Measurements from ENCODE around the gene TMEM235.

GRCh38 chr17:78276098-78276887 is 44.9 kb downstream of the TMEM235 start:
- TF ChIP-seq CTCF (conservative IDR thresholded peaks at IDR 0.05; ENCODE audit: low read depth in 2 of 2), result no peak
- no peak for TF ChIP-seq EZH2 (IDR thresholded peaks at IDR 0.05; ENCODE audit: low read depth, unreplicated experiment)
- TF ChIP-seq EZH2phosphoT487 (IDR thresholded peaks at IDR 0.05; ENCODE audit: unreplicated experiment), result no peak
- no peak for TF ChIP-seq POLR2AphosphoS5 (IDR thresholded peaks at IDR 0.05; ENCODE audit: low read depth)
